PC-9 (cell line): ENCODE results near the gene MMS22L.

Source experiments
- EZH2 ChIP-seq: fragments of 200-600 bp; sonication (generic); IDR thresholded peaks from 2 replicates; pipeline ENCODE4 v1.8.0; 2017; ENCODE audit warnings: antibody characterized with exemption, low read depth
- TF ChIP-seq, protein P1 (sequence below): fragments of 200-600 bp; sonication (generic); conservative IDR thresholded peaks from 2 replicates; pipeline ENCODE4 v1.6.1; 2017; ENCODE audit warnings: mixed run types, antibody characterized with exemption, mild to moderate bottlenecking, moderate library complexity

DNA sequence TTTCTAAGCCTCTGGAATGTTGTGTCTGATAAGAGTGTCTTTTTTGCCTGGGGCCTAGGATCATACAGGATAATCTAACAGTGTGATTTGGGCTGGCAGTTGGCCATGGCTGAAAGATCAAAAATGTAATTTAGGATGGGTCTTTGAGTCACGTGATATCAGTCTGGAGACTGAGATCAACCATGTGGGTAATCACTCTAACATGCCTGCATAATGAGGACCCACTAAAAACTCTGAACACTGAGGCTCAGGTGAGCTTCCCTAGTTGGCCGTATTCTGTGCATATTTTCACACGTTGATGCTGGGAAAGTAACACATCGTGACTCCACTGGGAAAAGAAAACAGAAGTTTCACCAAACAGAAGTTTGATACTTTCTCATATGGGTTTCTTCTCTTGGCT, 6.3 kb upstream of the MMS22L start:
- TF ChIP-seq, protein P1, sequence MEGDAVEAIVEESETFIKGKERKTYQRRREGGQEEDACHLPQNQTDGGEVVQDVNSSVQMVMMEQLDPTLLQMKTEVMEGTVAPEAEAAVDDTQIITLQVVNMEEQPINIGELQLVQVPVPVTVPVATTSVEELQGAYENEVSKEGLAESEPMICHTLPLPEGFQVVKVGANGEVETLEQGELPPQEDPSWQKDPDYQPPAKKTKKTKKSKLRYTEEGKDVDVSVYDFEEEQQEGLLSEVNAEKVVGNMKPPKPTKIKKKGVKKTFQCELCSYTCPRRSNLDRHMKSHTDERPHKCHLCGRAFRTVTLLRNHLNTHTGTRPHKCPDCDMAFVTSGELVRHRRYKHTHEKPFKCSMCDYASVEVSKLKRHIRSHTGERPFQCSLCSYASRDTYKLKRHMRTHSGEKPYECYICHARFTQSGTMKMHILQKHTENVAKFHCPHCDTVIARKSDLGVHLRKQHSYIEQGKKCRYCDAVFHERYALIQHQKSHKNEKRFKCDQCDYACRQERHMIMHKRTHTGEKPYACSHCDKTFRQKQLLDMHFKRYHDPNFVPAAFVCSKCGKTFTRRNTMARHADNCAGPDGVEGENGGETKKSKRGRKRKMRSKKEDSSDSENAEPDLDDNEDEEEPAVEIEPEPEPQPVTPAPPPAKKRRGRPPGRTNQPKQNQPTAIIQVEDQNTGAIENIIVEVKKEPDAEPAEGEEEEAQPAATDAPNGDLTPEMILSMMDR = no peak
- TF ChIP-seq EZH2 = no peak
